ENCODE data around the gene RPUSD1. TPM values are rescaled to one million over a fixed set of nuclear protein-coding genes. Genes with fewer than 3 reads are reported as not detected.
A peak's percentile ranks its signal among the peaks of the same experiment; 100 is the strongest.

RPUSD1 gene
- total RNA-seq, 3 donors from 2014 or later = 19.8 to 20.0 (median 19.8) TPM

DNA sequence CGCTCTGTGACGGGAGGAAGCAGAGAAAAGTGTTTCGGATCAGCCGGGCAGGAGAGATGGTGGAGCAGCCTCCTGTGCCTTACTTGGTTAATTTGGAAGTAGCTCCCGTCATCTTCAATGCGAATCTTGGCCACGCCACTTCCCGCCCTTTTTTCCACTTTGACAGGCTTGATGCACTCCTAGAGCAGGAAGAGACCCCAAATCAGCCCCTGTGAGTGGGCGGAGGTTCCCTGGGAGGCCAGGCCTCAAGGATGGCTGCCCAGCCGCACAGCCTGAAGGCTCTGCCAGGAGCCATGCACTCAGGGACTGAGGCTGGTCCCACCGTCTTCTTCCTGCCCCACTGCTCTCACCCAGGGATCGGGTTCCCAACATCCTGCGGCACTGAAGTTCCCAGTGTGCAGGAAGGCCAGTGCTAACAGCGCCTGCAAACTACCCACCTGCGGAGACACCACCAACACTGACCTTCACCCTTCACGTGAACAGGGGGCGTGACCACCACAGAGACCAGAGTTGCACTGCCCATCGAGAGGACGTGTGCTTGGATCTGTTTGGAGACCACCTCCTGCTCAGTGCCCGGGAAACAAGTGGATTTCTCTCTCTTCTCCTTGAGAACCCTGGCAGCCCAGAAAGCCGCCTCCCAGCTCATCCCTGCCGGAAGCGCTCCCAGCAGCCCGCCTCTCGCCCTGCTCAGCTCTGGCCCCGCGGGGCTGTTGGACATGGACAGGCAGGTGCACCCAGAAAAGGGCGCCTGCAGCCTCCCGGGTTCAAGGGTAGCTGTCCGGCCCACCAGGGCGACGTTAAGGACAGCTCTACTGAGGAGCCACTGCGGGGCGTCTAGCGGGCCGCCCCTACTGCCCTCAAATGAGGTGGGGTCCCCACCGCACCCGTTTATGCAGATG, 48.4 kb downstream of the RPUSD1 start:
- peaks cover 20% of the 10 kb centered on the region for H3K4me1 ChIP-seq (ENCODE audit: low read depth)
- H3K4me3 ChIP-seq = peak overlapping the region; percentile 84
- intact Hi-C loops (cut with DNase I, micrococcal nuclease) = no loop called here
- peak in 1 of 3 donors; percentile 62 for DNase-seq
- no peaks in the 10 kb centered on the region for H3K36me3 ChIP-seq (ENCODE audit: low read depth)
- ATAC-seq = peak; percentile 22
- no peaks in the 10 kb centered on the region for H3K9me3 ChIP-seq
- TF ChIP-seq, protein P1, sequence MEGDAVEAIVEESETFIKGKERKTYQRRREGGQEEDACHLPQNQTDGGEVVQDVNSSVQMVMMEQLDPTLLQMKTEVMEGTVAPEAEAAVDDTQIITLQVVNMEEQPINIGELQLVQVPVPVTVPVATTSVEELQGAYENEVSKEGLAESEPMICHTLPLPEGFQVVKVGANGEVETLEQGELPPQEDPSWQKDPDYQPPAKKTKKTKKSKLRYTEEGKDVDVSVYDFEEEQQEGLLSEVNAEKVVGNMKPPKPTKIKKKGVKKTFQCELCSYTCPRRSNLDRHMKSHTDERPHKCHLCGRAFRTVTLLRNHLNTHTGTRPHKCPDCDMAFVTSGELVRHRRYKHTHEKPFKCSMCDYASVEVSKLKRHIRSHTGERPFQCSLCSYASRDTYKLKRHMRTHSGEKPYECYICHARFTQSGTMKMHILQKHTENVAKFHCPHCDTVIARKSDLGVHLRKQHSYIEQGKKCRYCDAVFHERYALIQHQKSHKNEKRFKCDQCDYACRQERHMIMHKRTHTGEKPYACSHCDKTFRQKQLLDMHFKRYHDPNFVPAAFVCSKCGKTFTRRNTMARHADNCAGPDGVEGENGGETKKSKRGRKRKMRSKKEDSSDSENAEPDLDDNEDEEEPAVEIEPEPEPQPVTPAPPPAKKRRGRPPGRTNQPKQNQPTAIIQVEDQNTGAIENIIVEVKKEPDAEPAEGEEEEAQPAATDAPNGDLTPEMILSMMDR (IDR thresholded peaks at IDR 0.05) = no peak

DNA sequence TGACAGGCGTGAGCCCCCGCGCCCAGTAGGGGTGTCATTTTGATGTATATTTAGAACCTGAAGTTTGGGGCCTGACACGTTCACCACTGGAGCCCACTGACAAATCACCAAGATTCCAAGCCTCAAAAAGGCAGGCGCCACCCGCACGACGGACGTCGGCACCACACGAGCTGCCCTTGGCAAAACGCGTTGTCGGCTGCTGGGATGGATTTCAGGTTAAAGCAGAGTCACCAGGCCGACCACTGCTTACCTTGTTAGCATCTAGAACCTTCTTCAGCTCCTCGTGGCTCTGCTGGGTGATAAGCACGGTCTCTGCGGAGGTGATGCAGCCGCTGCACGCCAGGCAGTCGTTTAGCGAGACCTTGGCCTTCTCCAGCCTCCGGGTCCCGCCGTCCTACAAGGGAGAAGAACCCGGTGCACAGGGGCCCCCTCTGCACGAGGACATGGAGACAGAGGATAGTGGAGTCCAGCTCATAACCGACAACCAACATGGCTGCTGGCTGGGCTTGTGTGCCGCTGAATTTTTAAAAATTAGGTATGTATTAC, 51.2 kb downstream of the RPUSD1 start:
- H3K36me3 ChIP-seq (ENCODE audit: low read depth) = peaks cover 9% of the 10 kb centered on the region

DNA sequence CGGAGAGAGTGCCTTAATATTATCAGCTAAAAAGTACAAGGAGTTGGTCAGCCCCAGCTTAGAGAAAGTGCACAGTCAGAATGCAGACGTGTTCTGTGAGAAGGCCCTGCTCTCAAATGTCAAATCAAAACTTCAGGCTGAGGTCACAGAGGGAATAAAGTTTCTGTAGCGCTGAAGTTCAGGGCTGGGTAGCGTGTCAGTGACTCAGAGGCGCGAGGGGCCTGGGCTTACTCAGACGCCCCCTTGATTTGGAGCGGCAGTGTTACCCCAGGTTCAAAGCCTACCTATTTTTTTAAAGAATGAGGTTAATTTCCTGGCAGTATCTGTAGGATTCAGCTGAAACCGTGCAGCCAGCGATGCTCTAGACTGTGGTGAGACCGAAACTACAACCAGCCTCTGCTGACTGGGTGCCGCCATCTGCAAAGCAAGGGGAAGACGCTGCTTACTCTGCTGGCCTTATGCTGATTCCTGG, 52.2 kb downstream of the RPUSD1 start:
- DNase-seq = no peak
- intact Hi-C loops (cut with DNase I, micrococcal nuclease) = no loop called here

More for the DNA sequence above, 51.2 kb downstream of the RPUSD1 start:
- Histone ChIP-seq H3K9me3 (no peaks in the 10 kb centered on the region), H3K4me1 (ENCODE audit: low read depth) (peaks cover 20% of the 10 kb centered on the region), H3K4me3 (no peak overlapping the region)
- intact Hi-C loops (cut with DNase I, micrococcal nuclease) = no loop called here
- TF ChIP-seq, protein P1 (IDR thresholded peaks at IDR 0.05) = no peak
- ATAC-seq = no peak
- peak in 1 of 3 donors; percentile 49 for DNase-seq

DNA sequence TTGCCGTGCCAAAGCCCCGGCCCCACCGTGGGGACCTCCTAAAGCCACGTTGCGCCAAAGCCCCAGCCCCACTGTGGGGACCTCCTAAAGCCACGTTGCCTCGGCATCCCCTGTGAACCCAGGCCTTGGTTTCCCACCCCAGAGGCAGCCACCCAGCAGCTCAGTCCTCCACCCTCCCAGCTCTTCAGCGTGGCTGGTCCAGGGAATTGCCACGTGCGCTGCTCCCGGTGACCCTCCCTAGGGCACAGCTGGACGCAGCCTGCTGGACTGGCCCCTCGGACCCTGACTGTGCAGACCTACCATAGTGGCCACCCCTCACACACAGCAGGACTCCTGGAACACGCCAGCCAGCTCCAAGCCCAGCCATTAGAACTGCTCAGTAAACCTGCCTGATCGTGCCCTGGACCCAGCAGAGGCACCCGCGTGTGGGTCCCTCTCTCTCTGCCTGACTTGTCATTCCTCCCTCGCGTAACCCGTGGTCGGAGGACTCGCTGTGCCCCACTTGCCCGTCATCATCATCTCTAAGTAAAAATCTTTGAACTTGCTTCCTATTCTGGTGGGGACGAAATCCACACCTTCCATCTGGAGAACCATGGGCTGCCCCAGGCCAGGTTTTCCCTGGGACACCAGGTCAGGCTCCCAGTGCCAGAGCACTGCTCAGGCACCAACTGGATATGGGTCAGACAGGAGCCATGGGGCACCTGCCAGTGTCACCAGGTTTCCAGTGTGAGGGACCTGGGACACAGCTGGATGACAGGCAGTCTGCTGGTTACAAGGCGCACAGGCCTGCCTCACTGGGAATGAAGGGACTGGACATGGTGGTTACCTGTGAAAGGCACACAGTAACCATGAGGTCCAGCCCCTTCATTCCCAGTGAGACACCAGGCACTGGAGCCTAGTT, 53.0 kb downstream of the RPUSD1 start:
- DNase-seq (no peak), ATAC-seq (no peak)
- Histone ChIP-seq H3K36me3 (ENCODE audit: low read depth) (peaks cover 9% of the 10 kb centered on the region), H3K9me3 (no peaks in the 10 kb centered on the region), H3K4me3 (no peak overlapping the region), H3K4me1 (ENCODE audit: low read depth) (peaks cover 17% of the 10 kb centered on the region)
- TF ChIP-seq, protein P1 (IDR thresholded peaks at IDR 0.05) = no peak
- intact Hi-C loops (cut with DNase I, micrococcal nuclease) = no loop called here

More for the DNA sequence above, 52.2 kb downstream of the RPUSD1 start:
- H3K9me3 ChIP-seq = no peaks in the 10 kb centered on the region
- ATAC-seq = no peak
- peaks cover 18% of the 10 kb centered on the region for H3K4me1 ChIP-seq (ENCODE audit: low read depth)
- peaks cover 9% of the 10 kb centered on the region for H3K36me3 ChIP-seq (ENCODE audit: low read depth)
- no peak overlapping the region for H3K4me3 ChIP-seq
- TF ChIP-seq, protein P1 (IDR thresholded peaks at IDR 0.05) = no peak

Small RNA genes within 50 kb of the gene (microRNA-seq; reads per million reads assigned to microRNA genes)
- gene MIR662 = not detected

Other genes with a start within 250 kb of the RPUSD1 start
- gene PRR35, start 228.0 kb downstream of the RPUSD1 start, total RNA-seq = not detected
- gene NHLRC4, start 221.4 kb downstream of the RPUSD1 start, total RNA-seq = under 1 TPM; 0.26 to 0.82 (median 0.36) TPM
- gene PIGQ, start 218.4 kb downstream of the RPUSD1 start, total RNA-seq = 10 to 100 TPM; 37.8 to 39.6 (median 38.4) TPM
- 10 to 100 TPM; 31.2 to 51.0 (median 40.1) TPM for gene RAB40C, start 198.3 kb downstream of the RPUSD1 start, total RNA-seq
- gene WFIKKN1, start 157.4 kb downstream of the RPUSD1 start, total RNA-seq = 1 to 10 TPM; 1.1 to 2.2 (median 1.6) TPM
- gene METTL26, start 152.1 kb downstream of the RPUSD1 start, total RNA-seq = 10 to 100 TPM; 40.3 to 52.4 (median 50.0) TPM
- 100 to 1,000 TPM in 2 of 3 donors, 10 to 100 TPM in 1; 76.3 to 116 (median 100) TPM for gene MCRIP2, start 146.6 kb downstream of the RPUSD1 start, total RNA-seq
- 10 to 100 TPM; 35.0 to 54.9 (median 50.2) TPM for gene WDR90, start 139.0 kb downstream of the RPUSD1 start, total RNA-seq
- 100 to 1,000 TPM; 124 to 138 (median 127) TPM for gene RHOT2, start 120.2 kb downstream of the RPUSD1 start, total RNA-seq
- gene RHBDL1, start 112.7 kb downstream of the RPUSD1 start, total RNA-seq = 1 to 10 TPM; 2.8 to 3.4 (median 3.0) TPM
- 100 to 1,000 TPM in 2 of 3 donors, 10 to 100 TPM in 1; 77.8 to 119 (median 108) TPM for gene STUB1, start 108.0 kb downstream of the RPUSD1 start, total RNA-seq
- 10 to 100 TPM; 39.5 to 60.5 (median 46.9) TPM for gene JMJD8, start 104.0 kb downstream of the RPUSD1 start, total RNA-seq
- gene WDR24, start 98.0 kb downstream of the RPUSD1 start, total RNA-seq = 10 to 100 TPM in 2 of 3 donors, 1 to 10 TPM in 1; 9.2 to 13.4 (median 10.5) TPM
- 1 to 10 TPM; 1.3 to 2.2 (median 2.1) TPM for gene FBXL16, start 82.6 kb downstream of the RPUSD1 start, total RNA-seq
- gene METRN, start 73.3 kb downstream of the RPUSD1 start, total RNA-seq = 10 to 100 TPM; 15.8 to 34.5 (median 22.0) TPM
- 10 to 100 TPM; 36.2 to 39.9 (median 39.8) TPM for gene ANTKMT, start 67.2 kb downstream of the RPUSD1 start, total RNA-seq
- under 1 TPM; 0.47 to 0.96 (median 0.80) TPM for gene CCDC78, start 61.9 kb downstream of the RPUSD1 start, total RNA-seq
- gene HAGHL, start 61.3 kb downstream of the RPUSD1 start, total RNA-seq = 1 to 10 TPM; 1.9 to 6.6 (median 3.5) TPM
- gene CIAO3, start 47.4 kb downstream of the RPUSD1 start, total RNA-seq = 10 to 100 TPM; 37.7 to 48.7 (median 47.6) TPM
- 1 to 10 TPM; 3.4 to 7.0 (median 4.7) TPM for gene MSLN, start 27.6 kb downstream of the RPUSD1 start, total RNA-seq
- 10 to 100 TPM; 11.9 to 32.4 (median 12.3) TPM for gene CHTF18, start 239 bp upstream of the RPUSD1 start, total RNA-seq
- 1 to 10 TPM in 1 of 3 donors, under 1 TPM in 1, not detected in 1; 0.31 to 1.0 TPM for gene GNG13, start 12.4 kb upstream of the RPUSD1 start, total RNA-seq
- gene LMF1, start 182.6 kb upstream of the RPUSD1 start, total RNA-seq = 10 to 100 TPM; 16.4 to 26.5 (median 25.1) TPM
- gene SOX8, start 193.4 kb upstream of the RPUSD1 start, total RNA-seq = 1 to 10 TPM in 1 of 3 donors, under 1 TPM in 2; 0.67 to 3.1 (median 0.75) TPM

All from mucosa of descending colon (tissue), 3 donors.